Measurements from ENCODE around the gene AP4S1.

- TF ChIP-seq POLR2A (IDR thresholded peaks at IDR 0.05; ENCODE audit: low read depth, low read length) (no peak), SPI1 (IDR thresholded peaks at IDR 0.05; ENCODE audit: low read depth, low read length) (no peak), POLR2AphosphoS5 (IDR thresholded peaks at IDR 0.05; ENCODE audit: low read depth, low read length) (no peak), TAF1 (IDR thresholded peaks at IDR 0.05; ENCODE audit: low read depth, low read length) (no peak), PAX5 (IDR thresholded peaks at IDR 0.05; ENCODE audit: insufficient read depth, low read length, severe bottlenecking) (no peak), POU2F2 (IDR thresholded peaks at IDR 0.05; ENCODE audit: low read depth, low read length) (no peak)
These were observed 43.9 kb downstream of the AP4S1 start for GRCh38 chr14:31069343-31069742.
